Measurements from ENCODE around the gene SLC25A51.

DNA sequence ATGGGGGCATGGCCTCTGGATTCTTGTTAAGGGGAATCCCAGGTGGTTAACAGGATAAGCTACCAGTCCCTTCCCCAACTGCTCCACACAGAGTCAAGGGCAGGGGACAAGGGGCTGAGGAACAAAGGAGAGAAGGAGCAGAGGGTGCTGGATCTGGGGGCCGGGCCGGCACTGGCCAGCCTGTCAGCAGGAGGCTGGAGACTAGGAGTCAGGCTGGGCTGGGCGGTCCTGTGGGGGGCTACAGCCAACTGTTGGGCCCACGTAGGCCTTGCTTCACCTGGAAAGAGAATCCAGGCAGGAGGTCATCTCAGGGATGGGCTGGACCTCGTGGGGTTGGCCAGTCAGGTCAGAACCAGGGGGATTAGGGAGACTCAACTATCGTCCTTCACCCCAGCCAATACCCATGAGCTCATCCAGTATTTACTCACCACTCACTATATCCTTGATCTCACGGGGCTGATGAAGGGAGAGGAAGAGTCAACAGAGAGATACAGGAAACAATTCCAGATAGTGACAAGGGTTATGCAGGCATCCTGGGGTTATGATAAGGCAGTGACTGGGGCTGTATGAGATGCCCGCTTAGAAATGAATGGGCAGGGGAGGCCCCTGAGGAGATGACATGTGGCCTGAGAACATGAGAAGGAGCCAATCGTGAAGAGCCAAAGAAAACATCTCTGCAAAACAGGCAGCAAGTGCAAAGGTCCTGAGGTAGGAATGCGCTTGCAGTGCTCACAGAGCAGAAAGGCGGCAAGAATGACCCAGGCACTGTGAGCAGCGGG, 47.9 kb upstream of the SLC25A51 start:
- TF ChIP-seq POLR2AphosphoS5 (IDR thresholded peaks at IDR 0.05; ENCODE audit: borderline replicate concordance, low read depth, low read length), result no peak
- TF ChIP-seq EZH2 (IDR thresholded peaks at IDR 0.05), result no peak
- TF ChIP-seq FOXP2 (optimal IDR thresholded peaks at IDR 0.05; ENCODE audit: control extremely low read depth, extremely low read length, insufficient read depth), result no peak

Data from SK-N-MC (cell line).